Progenitor cell of endocrine pancreas (in vitro differentiated cells): Measurements from ENCODE around the gene TRIM61. TPM values are rescaled to one million over a fixed set of nuclear protein-coding genes. Genes with fewer than 3 reads are reported as not detected.
"Not testable (repeated sequence)": the region's sequence is repeated elsewhere in the genome, so short reads cannot be mapped to it uniquely, and the experiment has no call there.

Experiments used
- DNase-seq: peaks from one replicate; pipeline ENCODE4 v3.0.0; 2021; ENCODE audit warnings: low spot score; ENCODE audit not compliant: unreplicated experiment
- H3K27ac Mint-ChIP-seq: 2 replicates; pipeline ENCODE4 v1.8.0; 2021; ENCODE audit warnings: mild to moderate bottlenecking, moderate library complexity, mixed read lengths
- H3K27me3 Mint-ChIP-seq: 2 replicates; pipeline ENCODE4 v1.8.0; 2021; ENCODE audit warnings: mixed read lengths
- H3K36me3 Mint-ChIP-seq: 2 replicates; pipeline ENCODE4 v1.8.0; 2022; ENCODE audit warnings: mixed read lengths; ENCODE audit not compliant: insufficient read depth
- H3K4me1 Mint-ChIP-seq: 2 replicates; pipeline ENCODE4 v1.8.0; 2021; ENCODE audit warnings: low read depth, mixed read lengths
- H3K4me3 Mint-ChIP-seq: 2 replicates; pipeline ENCODE4 v1.8.0; 2021; ENCODE audit warnings: low read depth, mild to moderate bottlenecking, moderate library complexity, mixed read lengths
- H3K9me3 Mint-ChIP-seq: 2 replicates; pipeline ENCODE4 v1.8.0; 2021; ENCODE audit warnings: low read depth, mixed read lengths
- total RNA-seq: library from RNA; stranded (reverse); gene quantifications from 2 replicates; pipeline ENCODE4 v1.2.1, GENCODE V29; 2021
- TF ChIP-seq, protein P1 (sequence below): fragments of 200-600 bp; sonication (generic); IDR thresholded peaks from one replicate; pipeline ENCODE4 v1.5.0; 2021; ENCODE audit warnings: antibody characterized with exemption, mild to moderate bottlenecking; ENCODE audit not compliant: unreplicated experiment

TRIM61 gene
- total RNA-seq, 1 donor from 2014 or later: 3.5 TPM

DNA sequence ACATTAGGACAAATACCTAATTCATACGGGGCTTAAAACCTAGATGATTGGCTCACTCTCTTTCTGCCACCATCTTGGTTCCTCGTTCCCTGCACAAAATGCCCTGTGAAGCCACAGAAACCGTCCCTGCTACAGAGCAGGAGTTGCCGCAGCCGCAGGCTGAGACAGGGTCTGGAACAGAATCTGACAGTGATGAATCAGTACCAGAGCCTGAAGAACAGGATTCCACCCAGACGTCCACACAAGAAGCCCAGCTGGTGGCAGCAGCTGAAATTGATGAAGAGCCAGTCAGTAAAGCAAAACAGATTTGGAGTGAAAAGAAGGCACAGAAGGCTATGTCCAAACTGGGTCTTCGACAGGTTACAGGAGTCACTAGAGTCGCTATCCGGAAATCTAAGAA is 34.3 kb downstream of the TRIM61 start:
- DNase-seq: no peak
- TF ChIP-seq, protein P1, sequence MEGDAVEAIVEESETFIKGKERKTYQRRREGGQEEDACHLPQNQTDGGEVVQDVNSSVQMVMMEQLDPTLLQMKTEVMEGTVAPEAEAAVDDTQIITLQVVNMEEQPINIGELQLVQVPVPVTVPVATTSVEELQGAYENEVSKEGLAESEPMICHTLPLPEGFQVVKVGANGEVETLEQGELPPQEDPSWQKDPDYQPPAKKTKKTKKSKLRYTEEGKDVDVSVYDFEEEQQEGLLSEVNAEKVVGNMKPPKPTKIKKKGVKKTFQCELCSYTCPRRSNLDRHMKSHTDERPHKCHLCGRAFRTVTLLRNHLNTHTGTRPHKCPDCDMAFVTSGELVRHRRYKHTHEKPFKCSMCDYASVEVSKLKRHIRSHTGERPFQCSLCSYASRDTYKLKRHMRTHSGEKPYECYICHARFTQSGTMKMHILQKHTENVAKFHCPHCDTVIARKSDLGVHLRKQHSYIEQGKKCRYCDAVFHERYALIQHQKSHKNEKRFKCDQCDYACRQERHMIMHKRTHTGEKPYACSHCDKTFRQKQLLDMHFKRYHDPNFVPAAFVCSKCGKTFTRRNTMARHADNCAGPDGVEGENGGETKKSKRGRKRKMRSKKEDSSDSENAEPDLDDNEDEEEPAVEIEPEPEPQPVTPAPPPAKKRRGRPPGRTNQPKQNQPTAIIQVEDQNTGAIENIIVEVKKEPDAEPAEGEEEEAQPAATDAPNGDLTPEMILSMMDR: no peak
- Mint-ChIP-seq H3K9me3 (no peaks in the 10 kb centered on the region), H3K4me1 (no peaks in the 10 kb centered on the region), H3K36me3 (no peaks in the 10 kb centered on the region), H3K27me3 (peaks cover 5% of the 10 kb centered on the region), H3K27ac (no peak overlapping the region), H3K4me3 (no peak overlapping the region)

DNA sequence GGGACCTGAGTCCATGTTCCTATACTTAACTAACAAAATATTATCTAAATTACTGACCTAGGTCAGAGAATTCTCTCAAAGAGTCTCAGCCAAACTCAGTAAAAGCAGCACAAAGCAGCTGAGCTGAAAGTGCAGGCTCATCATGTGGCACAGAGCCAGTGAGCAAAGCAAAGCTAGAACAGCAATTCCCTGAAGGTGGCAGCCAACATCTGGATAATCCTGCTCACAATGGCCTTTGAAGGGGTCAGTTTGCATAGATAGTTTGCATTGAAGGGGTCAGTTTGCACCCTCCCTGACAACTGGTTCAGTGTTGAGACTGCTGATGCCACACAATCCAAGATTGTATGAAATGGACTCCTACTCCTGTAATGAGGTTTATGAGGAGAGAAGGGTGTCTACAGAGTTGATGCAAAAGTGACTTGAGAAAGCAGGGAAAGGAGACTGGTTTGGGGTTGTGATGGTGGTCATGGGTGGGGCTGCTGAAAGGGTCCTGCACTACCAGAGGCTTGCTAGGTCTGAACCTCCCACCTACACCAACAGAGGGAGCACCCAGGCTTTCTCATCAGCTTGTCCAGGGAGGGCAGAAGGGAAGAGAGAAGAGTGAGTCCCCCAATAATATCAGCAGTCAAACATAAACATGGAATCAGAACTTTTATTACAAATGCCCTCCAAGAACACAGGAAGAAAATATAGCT is 39.7 kb downstream of the TRIM61 start:
- Mint-ChIP-seq H3K9me3 (no peaks in the 10 kb centered on the region), H3K4me3 (no peak overlapping the region), H3K36me3 (no peaks in the 10 kb centered on the region), H3K27ac (no peak overlapping the region), H3K4me1 (no peaks in the 10 kb centered on the region), H3K27me3 (peaks cover 3% of the 10 kb centered on the region)
- TF ChIP-seq, protein P1: peak; percentile 33
- DNase-seq: no peak

DNA sequence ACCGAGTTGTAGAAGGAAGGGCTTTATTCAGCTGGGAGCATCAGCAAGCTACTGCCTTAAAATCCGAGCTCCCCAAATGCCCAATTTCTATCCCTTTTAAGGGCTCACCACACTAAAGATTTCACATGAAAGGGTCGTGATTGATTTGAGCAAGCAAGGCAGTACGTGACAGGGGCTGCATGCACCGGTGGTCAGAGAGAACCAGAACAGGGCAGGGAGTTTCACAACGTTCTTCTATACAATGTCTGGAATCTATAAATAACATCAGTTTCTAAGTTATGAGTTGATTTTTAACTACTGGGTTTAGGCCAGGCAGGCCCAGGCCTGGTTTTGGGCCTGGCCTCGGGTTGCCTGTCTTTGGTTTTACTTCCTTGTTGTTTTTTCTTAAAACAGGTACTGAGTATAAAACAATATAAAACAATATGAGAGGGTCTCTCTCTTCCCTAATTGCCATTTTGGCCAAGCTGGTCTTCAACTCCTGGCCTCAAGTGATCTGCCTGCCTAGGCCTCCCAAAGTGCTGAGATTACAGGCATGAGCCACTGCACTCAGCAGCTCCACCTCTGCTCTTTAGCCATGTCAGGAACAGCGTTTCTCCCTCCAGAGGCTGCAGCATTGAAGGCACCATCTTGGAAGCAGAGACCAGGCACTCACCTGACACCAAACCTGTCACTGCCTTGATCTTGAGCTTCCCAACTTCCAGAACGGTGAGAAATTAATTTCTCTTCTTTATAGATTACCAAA is 41.4 kb downstream of the TRIM61 start:
- H3K27ac Mint-ChIP-seq, H3K27me3 Mint-ChIP-seq, H3K4me3 Mint-ChIP-seq, H3K4me1 Mint-ChIP-seq, DNase-seq, H3K36me3 Mint-ChIP-seq, H3K9me3 Mint-ChIP-seq: not testable (repeated sequence)

DNA sequence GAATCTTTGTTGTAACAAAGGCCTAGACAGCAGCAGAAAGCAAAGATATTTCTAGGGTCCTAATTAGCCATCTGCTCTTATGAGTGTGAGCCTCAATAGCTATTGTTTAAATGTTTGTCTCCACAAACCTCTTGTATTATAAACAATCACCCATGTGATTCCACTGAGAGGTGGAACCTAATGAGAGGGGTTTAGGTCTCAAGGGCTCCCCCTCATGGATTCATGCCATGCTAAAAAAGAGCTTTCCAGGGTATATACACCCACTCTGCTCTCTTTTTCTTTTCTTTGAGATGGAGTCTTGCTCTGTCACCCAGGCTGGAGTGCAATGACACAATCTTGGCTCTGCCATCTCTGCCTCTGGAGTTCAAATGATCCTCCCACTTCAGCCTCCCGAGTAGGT is 42.1 kb downstream of the TRIM61 start:
- no peak for DNase-seq
- Mint-ChIP-seq H3K4me3 (no peak overlapping the region), H3K9me3 (no peaks in the 10 kb centered on the region), H3K36me3 (no peaks in the 10 kb centered on the region), H3K27me3 (peaks cover 3% of the 10 kb centered on the region), H3K27ac (no peak overlapping the region), H3K4me1 (no peaks in the 10 kb centered on the region)
- TF ChIP-seq, protein P1: peak; percentile 51

DNA sequence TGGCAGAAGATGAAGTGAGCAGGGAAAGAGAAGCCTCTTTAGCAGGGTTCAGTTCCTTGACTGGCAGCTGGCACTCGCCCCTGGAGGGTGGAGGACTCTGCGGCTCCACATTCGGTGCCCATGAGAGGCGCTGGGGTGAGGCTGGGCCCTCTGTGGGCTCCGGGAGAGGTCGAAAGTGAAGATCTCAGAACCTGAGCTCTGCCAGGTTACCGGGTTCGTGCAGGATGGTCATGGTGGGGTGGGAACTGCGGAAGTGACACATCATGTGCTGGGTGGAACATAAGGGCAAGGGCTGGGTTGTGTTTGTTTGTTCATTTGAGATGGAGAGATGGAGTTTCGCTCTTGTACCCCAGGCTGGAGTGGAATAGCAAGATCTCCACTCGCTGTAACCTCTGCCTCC is 44.2 kb downstream of the TRIM61 start:
- no peak for DNase-seq
- Mint-ChIP-seq H3K4me1 (no peaks in the 10 kb centered on the region), H3K9me3 (peaks cover 3% of the 10 kb centered on the region), H3K4me3 (no peak overlapping the region), H3K36me3 (no peaks in the 10 kb centered on the region), H3K27me3 (no peaks in the 10 kb centered on the region), H3K27ac (no peak overlapping the region)
- TF ChIP-seq, protein P1: no peak
